Left lung (tissue), 10 donors: ENCODE results near the gene SUCLG1. TPM values are rescaled to one million over a fixed set of nuclear protein-coding genes. Genes with fewer than 3 reads are reported as not detected.

Experiments used
- ATAC-seq: fragments of 200-7000 bp; cut with Tn5 transposase; one replicate; pipeline ENCODE4 v1.9.1; 2020; ENCODE audit warnings: moderate library complexity
- DNase-seq, 4 donors: peaks; one replicate each; pipeline ENCODE4 v3.0.0-alpha.2; 2013 to 2020
- H3K27ac ChIP-seq, 2 donors: fragments of 200-600 bp; sonication (generic) in 1 of 2; one replicate each; pipeline versions ENCODE4 v1.5.0 to v1.8.0; 2020 to 2021
- H3K27me3 ChIP-seq, 2 donors: fragments of 200-600 bp; sonication (generic) in 1 of 2; one replicate each; pipeline versions ENCODE4 v1.5.0 to v1.8.0; 2020 to 2021
- H3K36me3 ChIP-seq, 2 donors: fragments of 200-600 bp; sonication (generic) in 1 of 2; one replicate each; pipeline versions ENCODE4 v1.5.0 to v1.8.0; 2020 to 2021
- H3K4me1 ChIP-seq, 2 donors: fragments of 200-600 bp; one replicate each; pipeline ENCODE4 v1.8.0; 2021
- H3K4me3 ChIP-seq, 2 donors: fragments of 200-600 bp; sonication (generic) in 1 of 2; one replicate each; pipeline versions ENCODE4 v1.5.0 to v1.8.0; 2020 to 2021; ENCODE audit warnings: mild to moderate bottlenecking in 1 of 2
- H3K9me3 ChIP-seq, 2 donors: fragments of 200-600 bp; sonication (generic) in 1 of 2; one replicate each; pipeline versions ENCODE4 v1.5.0 to v1.8.0; 2020 to 2021
- CTCF ChIP-seq, 2 donors: fragments of 200-600 bp; sonication (generic) in 1 of 2; IDR thresholded peaks; one replicate each; pipeline versions ENCODE4 v1.5.0 to v1.8.0; 2021; ENCODE audit warnings: antibody characterized with exemption in 2 of 2
- intact Hi-C, 2 donors: fragments of 100-400 bp; cut with DNase I; formaldehyde crosslinking; loops; one replicate each; pipeline versions ENCODE4 v1.11.2 to v1.14.2; 2022
- polyA plus RNA-seq, 6 donors: library from polyadenylated mRNA; unstranded; fragments of 120-200 nt; gene quantifications; one replicate each; pipeline ENCODE4 v1.2.1, GENCODE V29; 2013; ENCODE audit not compliant: insufficient read length in 6 of 6
- total RNA-seq, 2 donors: library from RNA; stranded (reverse); fragmentation: NEBNext Ultra II Directional; extraction: Animal tissue kit (Norgen Biotek cat#: 25700); gene quantifications; one replicate each; pipeline ENCODE4 v1.2.1, GENCODE V29; 2021
- donor health status: DM: no; HTN: yes; CAD: no.
- donor health status: DM: no; HTN: no; CAD: no.

The SUCLG1 gene
- total and polyA plus RNA-seq, 8 donors: 62.2 to 126 (median 113) TPM

- Histone ChIP-seq H3K36me3 (no peaks in the 10 kb centered on the region), H3K27me3 (no peaks in the 10 kb centered on the region), H3K4me3 (no peak overlapping the region), H3K27ac (no peak overlapping the region), H3K9me3 (no peaks in the 10 kb centered on the region), H3K4me1 (peaks cover 0 to 4% of the 10 kb centered on the region in 2 donors)
- ATAC-seq (no peak), DNase-seq (no peak)
- no peak for TF ChIP-seq CTCF (IDR thresholded peaks at IDR 0.05)
- intact Hi-C loops: no loop called here
These were observed 32.7 kb upstream of the SUCLG1 start for GRCh38 chr2:84491741-84492140.

- no peak for DNase-seq
- ATAC-seq: no peak
- H3K27ac ChIP-seq: no peak overlapping the region
- no peaks in the 10 kb centered on the region for H3K9me3 ChIP-seq
- H3K4me1 ChIP-seq: peaks cover 0 to 5% of the 10 kb centered on the region in 2 donors
- H3K27me3 ChIP-seq: no peaks in the 10 kb centered on the region
- no peaks in the 10 kb centered on the region for H3K36me3 ChIP-seq
- no peak for TF ChIP-seq CTCF (IDR thresholded peaks at IDR 0.05)
- intact Hi-C loops: no loop called here
- no peak overlapping the region for H3K4me3 ChIP-seq
These were observed 32.2 kb upstream of the SUCLG1 start for GRCh38 chr2:84491256-84491655.

- no peak for DNase-seq
- intact Hi-C loops: no loop called here
- Histone ChIP-seq H3K9me3 (no peaks in the 10 kb centered on the region), H3K36me3 (no peaks in the 10 kb centered on the region), H3K27me3 (no peaks in the 10 kb centered on the region), H3K27ac (peak overlapping the region in 1 of 2 donors; percentile 13), H3K4me1 (peaks cover 0 to 5% of the 10 kb centered on the region in 2 donors), H3K4me3 (no peak overlapping the region)
- ATAC-seq: peak; percentile 31
- TF ChIP-seq CTCF (IDR thresholded peaks at IDR 0.05): no peak
These were observed 28.4 kb upstream of the SUCLG1 start for GRCh38 chr2:84487298-84487996.

- H3K4me3 ChIP-seq: no peak overlapping the region
- H3K27me3 ChIP-seq: no peaks in the 10 kb centered on the region
- no peaks in the 10 kb centered on the region for H3K9me3 ChIP-seq
- peaks cover 0 to 5% of the 10 kb centered on the region in 2 donors for H3K4me1 ChIP-seq
- TF ChIP-seq CTCF (IDR thresholded peaks at IDR 0.05): no peak
- H3K36me3 ChIP-seq: no peaks in the 10 kb centered on the region
- ATAC-seq (peak; percentile 84), DNase-seq (peak in 3 of 4 donors; percentile 39 to 92 (median 89))
- H3K27ac ChIP-seq: peak overlapping the region in 1 of 2 donors; percentile 13
- intact Hi-C loops: no loop called here
These were observed 27.5 kb upstream of the SUCLG1 start for GRCh38 chr2:84486441-84487115.

GRCh38 chr2:84483320-84483719 is 24.2 kb upstream of the SUCLG1 start:
- intact Hi-C loops: no loop called here
- Histone ChIP-seq H3K9me3 (no peaks in the 10 kb centered on the region), H3K4me3 (no peak overlapping the region), H3K4me1 (peaks cover 0 to 5% of the 10 kb centered on the region in 2 donors), H3K36me3 (no peaks in the 10 kb centered on the region), H3K27me3 (no peaks in the 10 kb centered on the region), H3K27ac (no peak overlapping the region)
- ATAC-seq (no peak), DNase-seq (no peak)
- TF ChIP-seq CTCF (IDR thresholded peaks at IDR 0.05): no peak
